GM18505 (cell line): ENCODE measurements around the gene KCNAB2.

ENCODE experiments used
- ATAC-seq: cut with Tn5 transposase; IDR thresholded peaks from one replicate; pipeline ENCODE4 v1.9.1; 2021; ENCODE audit not compliant: unreplicated experiment
- POLR2A ChIP-seq: IDR thresholded peaks from 4 replicates; pipeline ENCODE4 v1.6.1; 2011; ENCODE audit warnings: borderline replicate concordance; ENCODE audit not compliant: insufficient read depth, insufficient read length; ENCODE audit errors: extremely low read depth

Gene KCNAB2

DNA sequence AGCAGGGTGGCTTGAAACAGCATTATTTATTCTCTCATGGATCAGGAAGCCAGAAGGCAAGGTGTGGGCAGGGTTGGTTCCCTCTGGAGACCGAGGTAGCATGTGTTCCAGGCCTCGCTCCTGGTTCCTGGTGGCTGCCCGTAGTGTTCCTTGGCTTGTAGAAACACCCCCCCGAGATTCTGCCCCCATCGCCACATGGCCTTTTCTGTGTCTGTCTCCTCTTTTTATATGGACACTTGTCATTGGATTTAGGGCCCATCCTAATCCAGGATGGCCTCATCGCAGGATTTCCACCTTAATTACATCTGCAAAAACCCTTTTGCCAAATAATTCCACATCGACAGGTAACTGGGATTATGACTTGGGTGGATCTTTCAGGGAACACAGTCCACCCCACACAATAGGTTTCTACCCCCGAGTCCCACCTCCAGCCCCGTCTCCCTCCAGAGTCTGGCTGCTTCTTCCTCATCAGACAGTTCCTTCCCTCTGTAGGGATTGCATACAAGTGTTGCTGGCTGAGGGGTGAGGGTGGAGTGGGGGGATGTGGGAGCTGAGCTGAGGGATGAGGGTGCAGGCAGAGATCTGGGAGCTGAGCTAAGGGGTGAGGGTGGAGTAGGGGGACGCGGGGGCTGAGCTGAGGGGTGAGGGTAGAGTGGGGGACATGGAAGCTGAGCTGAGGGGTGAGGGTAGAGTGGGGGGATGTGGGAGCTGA, 41.1 kb upstream of the KCNAB2 start:
- TF ChIP-seq POLR2A, result no peak
- ATAC-seq, result no peak

- no peak for TF ChIP-seq POLR2A
- ATAC-seq, result no peak
These were observed 40.3 kb upstream of the KCNAB2 start for GRCh38 chr1:6005276-6005917.

DNA sequence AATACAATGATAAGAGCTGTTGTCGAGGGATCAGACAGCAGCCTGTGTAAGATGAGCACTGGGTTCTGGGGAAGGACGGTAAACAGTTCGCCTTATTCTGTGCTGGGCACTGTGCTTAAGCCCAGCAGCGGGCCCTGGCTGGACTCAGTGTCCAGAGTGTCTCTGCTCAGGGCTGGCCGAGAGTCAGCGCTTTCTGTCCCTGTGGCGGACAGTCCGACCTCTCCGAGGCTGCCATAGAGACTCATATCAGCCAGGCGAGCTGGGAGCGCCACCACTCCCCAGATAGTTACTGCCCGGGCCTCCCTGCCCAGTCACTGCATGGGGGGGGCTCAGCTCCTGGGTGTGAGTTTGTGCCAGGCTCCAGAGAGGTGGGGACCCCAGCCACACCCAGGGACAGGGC, 38.8 kb upstream of the KCNAB2 start:
- ATAC-seq, result no peak
- no peak for TF ChIP-seq POLR2A

DNA sequence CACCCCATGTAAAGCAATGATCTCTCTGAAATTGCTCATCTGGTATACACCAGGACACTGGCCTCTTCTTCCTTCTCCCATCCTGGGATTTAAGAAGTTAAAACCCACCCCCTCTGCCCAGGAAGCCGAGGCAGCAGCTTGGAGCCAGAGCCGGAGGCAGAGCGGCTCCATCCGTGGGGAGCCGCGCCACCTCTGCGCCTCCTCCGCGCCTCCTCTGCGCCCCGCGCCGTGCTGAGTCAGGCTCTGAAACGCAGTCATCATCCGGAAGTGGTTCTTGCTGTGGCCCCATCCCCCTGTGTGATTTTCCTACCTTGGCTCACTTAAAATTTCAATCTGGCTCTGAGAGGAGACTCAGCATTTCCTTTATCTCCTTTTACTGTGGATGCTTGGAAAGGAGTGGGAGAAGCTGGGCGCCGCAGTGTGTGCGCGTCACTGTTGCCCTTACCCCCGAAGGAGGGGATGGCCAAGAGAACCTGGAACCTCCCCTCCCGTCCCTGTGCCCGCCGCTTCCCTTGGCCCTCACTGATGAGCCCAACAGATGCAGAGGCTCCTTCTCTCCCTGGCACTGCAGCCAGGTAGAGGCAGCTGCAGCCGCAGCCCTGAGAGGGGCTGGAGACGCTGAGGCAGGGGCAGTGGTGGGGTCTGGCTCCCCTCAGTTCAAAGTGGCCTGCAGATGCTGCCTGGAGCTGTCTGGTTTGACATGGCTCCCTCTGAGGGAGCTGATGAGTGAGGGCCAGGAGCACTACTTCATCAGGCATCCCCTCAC, 38.2 kb upstream of the KCNAB2 start:
- no peak for ATAC-seq
- TF ChIP-seq POLR2A, result no peak

DNA sequence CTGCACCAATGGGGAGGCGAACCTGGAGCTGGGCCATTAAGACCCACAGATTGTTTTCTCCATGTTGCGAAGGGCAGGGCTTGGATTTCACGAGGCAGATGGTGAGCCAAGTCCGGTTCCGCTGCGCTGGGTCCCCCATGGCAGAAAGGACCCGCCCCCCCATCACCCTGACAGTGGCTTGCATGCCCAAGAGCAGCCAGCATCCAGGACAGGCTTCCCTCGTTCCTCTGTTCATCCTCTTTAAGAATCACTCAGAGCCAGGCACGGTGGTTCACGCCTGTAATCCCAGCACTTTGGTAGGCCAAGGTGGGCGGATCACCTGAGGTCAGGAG, 37.6 kb upstream of the KCNAB2 start:
- ATAC-seq, result no peak
- TF ChIP-seq POLR2A, result no peak

GRCh38 chr1:6008696-6009095, 37.0 kb upstream of the KCNAB2 start:
- no peak for TF ChIP-seq POLR2A

GRCh38 chr1:6009120-6010040, 36.3 kb upstream of the KCNAB2 start:
- no peak for ATAC-seq

More at GRCh38 chr1:6008696-6009095, 37.0 kb upstream of the KCNAB2 start:
- ATAC-seq, result no peak

DNA sequence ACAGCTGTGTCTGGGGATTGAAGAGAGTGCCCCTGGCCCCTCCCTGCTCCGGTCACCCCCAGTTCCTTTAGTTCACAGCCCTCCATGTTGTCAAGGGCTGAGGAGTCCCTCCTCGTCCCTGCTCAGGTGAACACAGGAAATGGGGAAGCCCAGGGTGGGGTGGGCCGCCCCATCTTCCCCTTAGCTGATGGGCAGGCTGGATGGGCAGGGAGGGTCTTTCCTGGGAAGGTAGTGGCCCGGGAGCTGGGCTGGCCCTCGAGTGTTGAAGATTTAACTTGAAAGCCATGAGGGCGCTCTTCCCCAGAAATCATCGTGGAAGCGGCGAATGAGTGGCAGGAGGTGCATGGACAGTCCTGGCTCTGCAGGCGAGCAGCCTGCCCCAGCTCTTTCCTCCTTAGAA, 35.1 kb upstream of the KCNAB2 start:
- TF ChIP-seq POLR2A, result no peak
- no peak for ATAC-seq

More at GRCh38 chr1:6009120-6010040, 36.3 kb upstream of the KCNAB2 start:
- TF ChIP-seq POLR2A, result no peak

- ATAC-seq, result no peak
- no peak for TF ChIP-seq POLR2A
These were observed 34.3 kb upstream of the KCNAB2 start for GRCh38 chr1:6011161-6011945.

DNA sequence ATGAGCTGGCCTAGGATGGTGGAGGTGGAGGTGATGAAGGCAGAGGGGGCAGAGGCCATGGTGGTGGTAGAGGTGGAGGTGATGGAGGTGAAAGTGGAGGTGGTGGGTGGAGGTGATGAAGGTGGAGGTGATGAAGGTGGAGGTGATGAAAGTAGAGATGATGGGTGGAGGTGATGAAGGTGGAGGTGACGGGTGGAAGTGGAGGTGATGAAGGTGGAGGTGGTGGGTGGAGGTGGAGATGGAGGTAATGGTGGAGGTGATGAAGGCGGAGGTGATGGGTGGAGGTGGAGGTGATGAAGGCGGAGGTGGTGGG, 33.8 kb upstream of the KCNAB2 start:
- ATAC-seq, result no peak

DNA sequence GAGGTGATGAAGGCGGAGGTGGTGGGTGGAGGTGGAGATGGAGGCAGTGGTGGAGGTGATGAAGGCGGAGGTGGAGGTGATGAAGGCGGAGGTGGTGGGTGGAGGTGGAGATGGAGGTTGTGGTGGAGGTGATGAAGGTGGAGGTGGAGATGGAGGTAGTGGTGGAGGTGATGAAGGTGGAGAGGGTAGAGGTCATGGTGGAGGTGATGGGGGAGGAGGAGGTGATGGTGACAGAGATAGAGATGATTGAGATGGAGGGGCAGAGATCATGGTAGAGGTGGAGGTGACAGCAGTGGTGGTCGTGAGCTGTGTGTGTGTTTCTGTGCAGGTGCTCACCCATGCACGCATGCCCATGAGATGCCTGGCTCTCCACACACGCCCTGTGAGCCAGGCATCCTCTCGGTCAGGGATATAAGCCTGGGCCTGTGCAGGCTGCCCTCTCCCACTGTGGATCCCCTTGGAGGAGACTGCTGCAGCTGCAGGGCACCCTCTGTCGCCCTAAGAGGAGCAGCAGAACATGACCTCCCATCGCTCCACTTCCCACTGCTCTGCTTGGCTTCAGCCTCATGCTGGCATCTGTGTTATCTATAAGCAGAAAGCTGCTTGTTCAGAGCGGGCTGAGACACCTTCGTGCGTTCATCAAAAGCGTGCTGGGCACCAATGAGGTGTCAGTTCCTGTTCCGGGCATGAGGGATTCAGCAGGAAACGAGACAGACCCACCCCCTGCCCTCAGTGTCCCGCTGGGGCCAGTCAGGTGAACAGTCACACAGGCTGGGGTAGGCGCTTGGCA, 33.0 kb upstream of the KCNAB2 start:
- TF ChIP-seq POLR2A, result no peak
- ATAC-seq, result no peak

More for the DNA sequence above, 33.8 kb upstream of the KCNAB2 start:
- TF ChIP-seq POLR2A, result no peak

GRCh38 chr1:6013491-6013890, 32.2 kb upstream of the KCNAB2 start:
- TF ChIP-seq POLR2A, result no peak
- ATAC-seq, result no peak
